Astrocyte of the cerebellum (primary cell): Measurements from ENCODE around the gene UBE4B.

Source experiments
- DNase-seq: peaks from one replicate; pipeline ENCODE4 v3.0.0-alpha.2; 2011; ENCODE audit warnings: low read depth
- H3K4me3 ChIP-seq: 2 replicates; pipeline ENCODE4 v1.5.1; 2011; ENCODE audit warnings: mild to moderate bottlenecking, low read depth, low read length, moderate library complexity
- in situ Hi-C: cut with HindIII; loops from 2 replicates; pipeline ENCODE4 v1.10.0; 2017; ENCODE audit warnings: low sequenced_read_pairs
- TF ChIP-seq, protein P1 (sequence below): IDR thresholded peaks from 2 replicates; pipeline ENCODE4 v1.5.1; 2012; ENCODE audit warnings: low read length, low read depth, moderate library complexity, mild to moderate bottlenecking; ENCODE audit errors: missing control alignments

Gene UBE4B

DNA sequence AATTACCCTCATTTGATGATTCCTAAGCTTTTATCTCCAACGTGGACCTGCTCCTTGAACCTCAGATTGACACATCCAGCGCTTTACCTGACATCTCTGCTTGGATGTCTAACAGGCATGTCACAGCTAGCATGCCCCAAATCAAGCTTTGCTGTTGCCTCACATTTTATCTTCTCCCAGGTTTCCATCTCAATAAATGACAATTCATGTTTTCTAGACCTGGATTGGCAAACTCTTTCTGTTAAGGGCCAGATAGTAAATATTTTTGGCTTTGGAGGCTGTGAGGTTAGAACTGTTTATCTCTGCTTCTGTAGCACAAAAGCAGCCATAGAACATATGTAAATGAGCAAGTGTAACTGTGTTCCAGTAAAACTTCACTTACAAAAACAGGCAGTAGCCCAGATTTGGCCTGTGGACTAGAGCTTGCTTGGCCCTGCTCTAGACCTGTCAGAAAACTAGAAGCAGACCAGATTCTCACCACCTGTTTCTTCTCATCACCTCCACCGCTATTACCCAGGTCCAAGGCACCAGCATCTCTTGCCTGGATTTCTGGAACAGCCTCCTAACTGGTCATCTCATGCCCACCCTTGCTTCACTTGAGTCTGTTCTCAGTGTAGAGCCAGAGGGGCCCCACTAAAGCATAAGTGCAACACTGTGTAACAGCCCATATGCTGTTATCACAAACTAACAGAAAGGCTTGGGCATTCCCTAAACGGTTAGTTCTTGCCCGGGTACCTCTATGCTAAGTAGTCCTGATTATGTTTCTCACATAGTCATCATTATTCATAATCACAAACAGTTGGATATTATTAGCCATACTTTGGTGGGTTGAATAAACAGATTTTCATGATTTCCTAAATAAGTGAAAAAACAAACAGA, 42.3 kb downstream of the UBE4B start:
- no peak for DNase-seq
- TF ChIP-seq, protein P1, sequence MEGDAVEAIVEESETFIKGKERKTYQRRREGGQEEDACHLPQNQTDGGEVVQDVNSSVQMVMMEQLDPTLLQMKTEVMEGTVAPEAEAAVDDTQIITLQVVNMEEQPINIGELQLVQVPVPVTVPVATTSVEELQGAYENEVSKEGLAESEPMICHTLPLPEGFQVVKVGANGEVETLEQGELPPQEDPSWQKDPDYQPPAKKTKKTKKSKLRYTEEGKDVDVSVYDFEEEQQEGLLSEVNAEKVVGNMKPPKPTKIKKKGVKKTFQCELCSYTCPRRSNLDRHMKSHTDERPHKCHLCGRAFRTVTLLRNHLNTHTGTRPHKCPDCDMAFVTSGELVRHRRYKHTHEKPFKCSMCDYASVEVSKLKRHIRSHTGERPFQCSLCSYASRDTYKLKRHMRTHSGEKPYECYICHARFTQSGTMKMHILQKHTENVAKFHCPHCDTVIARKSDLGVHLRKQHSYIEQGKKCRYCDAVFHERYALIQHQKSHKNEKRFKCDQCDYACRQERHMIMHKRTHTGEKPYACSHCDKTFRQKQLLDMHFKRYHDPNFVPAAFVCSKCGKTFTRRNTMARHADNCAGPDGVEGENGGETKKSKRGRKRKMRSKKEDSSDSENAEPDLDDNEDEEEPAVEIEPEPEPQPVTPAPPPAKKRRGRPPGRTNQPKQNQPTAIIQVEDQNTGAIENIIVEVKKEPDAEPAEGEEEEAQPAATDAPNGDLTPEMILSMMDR: no peak
- in situ Hi-C loops: no loop called here

DNA sequence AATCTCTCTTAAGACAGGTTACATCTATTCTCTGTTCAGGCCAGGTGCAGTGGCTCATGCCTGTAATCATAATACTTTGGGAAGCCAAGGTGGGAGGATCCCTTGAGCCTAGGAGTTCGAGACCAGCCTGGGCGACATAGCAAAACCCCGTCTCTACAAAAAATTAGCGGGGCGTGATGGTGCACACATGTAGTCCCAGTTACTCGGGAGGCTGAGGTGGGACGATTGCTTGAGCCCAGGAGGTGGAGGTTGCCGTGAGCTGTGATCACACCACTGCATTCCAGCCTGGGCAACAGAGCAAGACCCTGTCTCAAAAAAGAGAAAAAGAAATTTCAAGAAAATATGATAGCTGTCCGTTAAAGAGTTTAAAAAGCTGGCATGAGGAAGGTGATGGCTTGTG, 43.0 kb downstream of the UBE4B start:
- DNase-seq: no peak
- no peak overlapping the region for H3K4me3 ChIP-seq
- TF ChIP-seq, protein P1: no peak
- in situ Hi-C loops: no loop called here

More for the DNA sequence above, 42.3 kb downstream of the UBE4B start:
- H3K4me3 ChIP-seq: no peak overlapping the region

DNA sequence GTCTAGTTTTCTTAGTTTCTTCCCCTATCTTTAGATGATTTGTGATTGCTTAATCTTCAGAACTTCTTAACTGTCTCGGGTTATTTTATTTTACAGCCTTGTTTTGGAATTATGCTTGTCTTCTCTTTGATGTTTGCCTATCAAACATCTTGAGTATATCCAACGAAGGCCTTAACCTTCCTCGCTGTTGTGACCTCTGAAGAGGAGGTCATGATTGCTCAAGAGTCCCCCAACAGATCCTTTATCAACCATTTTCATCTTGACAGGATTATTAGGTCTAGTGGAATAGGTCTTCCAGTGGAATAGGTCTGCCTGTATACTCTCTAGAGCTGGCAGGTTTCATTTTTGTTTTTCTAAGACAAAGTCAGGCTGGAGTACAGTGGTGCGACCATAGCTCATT, 45.7 kb downstream of the UBE4B start:
- TF ChIP-seq, protein P1: no peak
- in situ Hi-C loops: no loop called here
- no peak overlapping the region for H3K4me3 ChIP-seq
- no peak for DNase-seq

DNA sequence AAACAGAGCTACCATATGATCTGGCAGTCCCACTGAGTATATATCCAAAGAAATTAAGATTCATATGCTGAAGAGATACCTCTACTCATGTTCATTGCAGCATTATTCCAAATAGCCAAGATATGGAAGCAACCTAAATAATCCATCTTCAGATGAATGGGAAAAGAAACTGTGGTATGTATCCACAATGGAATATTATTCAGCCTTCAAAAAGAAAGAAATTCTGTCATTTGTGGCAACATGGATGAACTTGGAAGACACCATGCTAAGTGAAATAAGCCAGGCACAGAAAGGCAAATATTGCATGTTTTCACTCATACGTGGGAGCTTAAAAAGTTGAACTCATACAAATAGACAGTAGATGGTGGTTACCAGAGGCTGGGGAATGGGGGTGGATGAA, 47.8 kb downstream of the UBE4B start:
- in situ Hi-C loops: no loop called here
- H3K4me3 ChIP-seq: no peak overlapping the region
- no peak for DNase-seq
- TF ChIP-seq, protein P1: no peak

DNA sequence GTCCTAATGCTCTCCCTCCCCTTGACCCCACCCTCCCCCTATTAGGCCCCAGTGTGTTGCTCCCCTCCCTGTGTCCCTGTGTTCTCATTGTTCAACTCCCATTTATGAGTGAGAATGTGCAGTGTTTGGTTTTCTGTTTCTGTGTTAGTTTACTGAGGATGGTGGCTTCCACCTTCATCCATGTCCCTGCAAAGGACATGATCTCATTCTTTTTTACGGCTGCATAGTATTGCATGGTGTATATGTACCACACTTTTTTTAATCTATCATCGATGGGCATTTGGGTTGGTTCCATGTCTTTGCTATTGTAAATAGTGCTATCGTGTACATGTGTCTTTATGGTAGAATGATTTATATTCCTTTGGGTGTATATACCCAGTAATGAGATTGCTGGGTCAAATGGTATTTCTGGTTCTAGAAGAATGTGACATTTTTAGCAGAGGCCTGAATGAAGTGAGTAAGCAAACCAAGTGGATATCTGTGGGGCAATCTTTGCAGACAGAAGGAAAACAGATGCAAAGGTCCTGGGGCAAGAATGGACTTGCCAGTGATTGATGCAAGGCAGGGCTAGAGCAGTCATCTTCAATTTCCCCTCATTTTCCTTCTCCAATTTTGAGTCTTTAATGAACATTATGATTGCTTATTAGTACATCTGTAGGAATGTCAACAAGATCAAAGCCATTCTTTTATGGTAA, 50.2 kb downstream of the UBE4B start:
- H3K4me3 ChIP-seq: no peak overlapping the region
- DNase-seq: no peak
- TF ChIP-seq, protein P1: no peak
- in situ Hi-C loops: no loop called here

DNA sequence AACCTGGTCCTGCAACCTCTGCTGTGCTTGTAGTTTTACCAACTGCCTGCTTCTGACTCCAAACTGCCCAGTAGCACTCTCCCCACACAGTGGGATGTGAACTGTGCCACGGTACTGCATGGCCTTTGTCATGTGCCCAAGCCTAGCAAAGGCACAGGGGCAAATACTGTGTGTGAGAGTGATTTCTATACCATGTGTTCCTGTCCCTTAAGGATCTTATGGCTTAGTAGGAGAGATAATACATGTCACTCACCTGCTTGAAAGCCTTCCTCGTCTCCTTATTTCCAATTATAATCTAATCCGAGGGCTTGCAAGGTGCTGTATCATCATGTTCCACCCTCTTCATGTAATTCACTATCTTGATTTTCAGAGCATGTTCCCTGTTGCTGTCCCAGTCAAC, 51.3 kb downstream of the UBE4B start:
- no peak overlapping the region for H3K4me3 ChIP-seq
- TF ChIP-seq, protein P1: no peak
- in situ Hi-C loops: no loop called here
- no peak for DNase-seq
